ENCODE measurements around the gene HSP90AB1.

Gene HSP90AB1

GRCh38 chr6:44246663-44247337 is at the start of gene HSP90AB1:
Gene HSP90AB1 (plus strand): TSS chr6:44247101. CDS start chr6:44248630, 1,529 bp downstream.
- peak; percentile 84 for DNase-seq

DNA sequence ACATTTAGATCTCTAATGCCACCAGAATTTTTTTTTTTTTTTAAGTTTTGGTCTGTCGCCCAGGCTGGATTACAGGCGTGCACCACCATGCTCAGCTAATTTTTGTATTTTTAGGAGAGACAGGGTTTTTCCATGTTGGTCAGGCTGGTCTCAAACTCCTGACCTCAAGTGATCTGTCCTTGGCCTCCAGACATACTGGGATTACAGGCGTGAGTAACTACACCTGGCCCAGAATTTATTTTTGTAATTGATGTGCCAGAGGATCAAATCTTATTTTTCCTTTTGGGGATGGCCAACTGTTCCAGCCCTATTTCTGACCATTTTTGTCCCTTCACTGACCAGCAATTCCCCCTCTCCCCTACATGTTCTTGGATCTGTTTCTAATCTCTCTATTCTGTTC is 48.2 kb upstream of the HSP90AB1 start:
- DNase-seq, result no peak

DNA sequence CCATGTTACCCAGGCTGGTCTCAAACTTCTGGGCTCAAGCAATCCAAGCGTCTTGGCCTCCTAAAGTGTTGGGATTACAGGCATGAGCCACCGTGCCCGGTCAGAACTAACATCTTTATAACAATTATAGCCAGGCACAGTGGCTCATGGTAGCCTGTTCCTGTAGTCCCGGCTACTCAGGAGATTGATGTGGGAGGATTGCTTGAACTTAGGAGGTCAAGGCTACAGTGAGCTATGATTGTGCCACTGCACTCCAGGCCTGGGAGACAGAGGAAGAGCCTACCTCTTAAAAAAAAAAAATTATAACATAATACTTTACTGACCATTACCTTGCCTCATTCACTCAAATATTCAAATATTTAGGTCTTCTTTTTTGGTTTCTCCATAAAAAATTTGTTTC is 47.0 kb upstream of the HSP90AB1 start:
- DNase-seq, result no peak

- DNase-seq, result no peak
Observed at GRCh38 chr6:44201200-44201599, 45.7 kb upstream of the HSP90AB1 start.

GRCh38 chr6:44201638-44202303 is 45.1 kb upstream of the HSP90AB1 start:
- DNase-seq, result no peak

DNA sequence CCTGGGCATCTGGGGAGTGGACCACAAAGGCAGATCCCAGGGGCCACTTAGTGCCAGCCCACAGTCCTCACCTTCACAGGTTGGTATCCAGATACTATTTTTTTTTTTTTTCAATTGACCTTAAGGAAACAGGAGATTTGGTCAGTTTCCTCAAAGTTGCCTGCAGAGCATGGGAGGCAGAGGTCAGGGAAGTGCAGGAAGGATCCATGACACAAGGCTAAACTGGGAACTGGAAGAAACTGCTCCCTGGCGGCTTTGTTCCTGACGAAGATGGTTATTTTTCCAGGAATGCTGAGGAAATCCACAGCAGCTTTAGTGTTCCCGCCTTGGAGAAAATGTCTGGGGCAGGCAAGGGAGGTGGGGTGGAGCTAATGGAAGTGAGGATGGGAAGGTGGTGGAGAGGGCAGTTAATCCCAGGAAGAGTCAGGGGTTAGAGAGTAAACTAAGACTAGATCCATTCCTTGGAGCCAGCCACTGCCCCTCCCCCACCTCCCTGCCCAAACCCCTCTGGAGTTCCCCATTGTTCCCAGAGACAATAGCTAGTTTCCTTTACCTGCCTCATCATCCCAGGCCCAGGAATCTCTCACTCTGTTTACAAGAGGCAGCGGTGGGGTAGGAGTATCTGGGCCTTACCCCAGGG is 44.4 kb upstream of the HSP90AB1 start:
- DNase-seq, result no peak

- DNase-seq, result no peak
Observed at GRCh38 chr6:44202972-44203750, 43.7 kb upstream of the HSP90AB1 start.

- DNase-seq, result no peak
Observed at GRCh38 chr6:44203955-44204354, 42.9 kb upstream of the HSP90AB1 start.

- DNase-seq, result no peak
Observed at GRCh38 chr6:44207966-44208365, 38.9 kb upstream of the HSP90AB1 start.

- DNase-seq, result no peak
Observed at GRCh38 chr6:44211284-44211683, 35.6 kb upstream of the HSP90AB1 start.

DNA sequence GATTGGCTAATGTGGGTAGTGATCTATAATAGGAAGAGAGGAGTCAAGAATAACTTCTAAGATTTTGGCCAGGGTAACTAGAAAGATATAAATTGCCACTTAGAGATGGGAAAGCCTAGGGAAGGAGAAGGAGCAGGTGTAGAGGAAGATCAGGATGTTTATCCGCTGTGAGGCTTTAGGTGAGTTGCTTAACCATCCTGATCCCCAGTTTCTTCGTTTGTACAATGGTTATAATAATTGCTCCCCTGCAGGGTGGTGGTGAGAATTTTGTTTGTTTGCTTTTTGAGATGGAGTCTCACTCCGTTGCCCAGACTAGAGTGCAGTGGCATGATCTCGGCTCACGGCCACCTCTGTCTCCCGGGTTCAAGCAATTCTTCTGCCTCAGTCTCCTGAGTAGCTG is 32.6 kb upstream of the HSP90AB1 start:
- DNase-seq, result no peak

DNA sequence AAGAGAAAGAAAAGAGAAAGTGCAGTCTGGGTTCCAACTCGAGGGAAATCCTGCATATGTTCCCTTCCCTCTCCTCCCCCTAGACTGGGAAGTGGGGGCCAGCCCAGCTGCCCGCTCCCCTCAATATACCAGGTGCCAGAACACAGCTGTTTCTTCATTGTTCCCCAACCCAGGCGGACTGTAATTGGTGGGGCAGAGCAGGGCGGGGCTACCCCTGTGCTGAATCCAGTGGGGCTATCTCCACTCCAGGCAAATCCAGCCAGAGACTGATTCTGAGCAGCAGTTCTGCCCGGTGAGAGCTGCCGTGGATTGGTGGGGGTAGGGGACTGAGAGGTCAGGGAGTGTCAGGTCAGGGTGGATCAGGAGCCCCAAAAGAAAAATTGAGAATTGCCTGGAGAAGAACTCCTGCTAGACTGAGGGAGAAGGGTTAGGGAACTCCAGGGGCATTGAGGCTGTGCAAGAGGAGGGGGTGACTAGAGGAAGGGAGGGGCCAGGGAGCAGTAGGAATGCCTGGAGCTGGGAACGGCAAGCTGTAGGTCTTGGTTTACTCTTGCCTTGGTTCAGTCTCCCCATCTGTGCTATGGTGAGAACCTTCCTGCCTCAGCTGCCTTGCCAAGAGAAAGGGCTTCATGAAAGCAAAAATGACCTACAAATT is 30.1 kb upstream of the HSP90AB1 start, which contains the start of gene MYMX:
TSS of gene MYMX (plus strand) at position 250 of the 655 bp plus-strand sequence. CDS start 546 bp downstream, outside the sequence.
- DNase-seq, result no peak

DNA sequence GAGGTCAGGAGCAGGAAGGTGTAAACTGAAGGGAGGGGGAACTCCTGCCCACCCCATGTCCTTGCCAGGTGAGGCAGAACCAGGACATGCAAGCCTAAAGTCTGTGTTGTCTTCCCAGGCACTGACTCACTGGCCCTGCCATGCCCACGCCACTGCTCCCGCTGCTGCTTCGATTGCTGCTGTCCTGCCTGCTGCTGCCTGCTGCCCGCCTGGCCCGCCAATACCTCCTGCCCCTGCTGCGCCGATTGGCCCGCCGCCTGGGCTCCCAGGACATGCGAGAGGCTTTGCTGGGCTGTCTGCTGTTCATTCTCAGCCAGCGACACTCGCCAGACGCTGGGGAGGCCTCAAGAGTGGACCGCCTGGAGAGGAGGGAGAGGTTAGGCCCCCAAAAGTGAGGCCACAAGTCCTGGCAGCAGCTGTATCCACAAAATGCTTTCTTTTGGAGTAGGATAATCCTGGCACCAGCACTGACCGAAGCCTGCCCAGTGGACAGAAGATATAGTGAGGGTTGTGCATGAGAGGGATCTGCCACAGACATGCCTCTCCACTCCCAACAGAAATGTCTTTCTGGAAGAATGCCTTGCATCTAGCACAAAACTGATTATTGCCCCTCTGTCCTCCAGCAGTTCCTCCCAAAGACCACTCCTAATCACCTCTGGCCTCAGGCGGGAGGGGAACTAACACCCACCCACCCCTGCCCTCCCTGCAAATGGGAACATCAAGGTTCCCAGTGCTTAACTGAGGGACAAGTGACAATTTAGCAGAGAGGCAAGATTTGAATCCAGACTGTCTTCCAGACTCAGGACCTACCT is 29.4 kb upstream of the HSP90AB1 start:
- DNase-seq, result no peak

DNA sequence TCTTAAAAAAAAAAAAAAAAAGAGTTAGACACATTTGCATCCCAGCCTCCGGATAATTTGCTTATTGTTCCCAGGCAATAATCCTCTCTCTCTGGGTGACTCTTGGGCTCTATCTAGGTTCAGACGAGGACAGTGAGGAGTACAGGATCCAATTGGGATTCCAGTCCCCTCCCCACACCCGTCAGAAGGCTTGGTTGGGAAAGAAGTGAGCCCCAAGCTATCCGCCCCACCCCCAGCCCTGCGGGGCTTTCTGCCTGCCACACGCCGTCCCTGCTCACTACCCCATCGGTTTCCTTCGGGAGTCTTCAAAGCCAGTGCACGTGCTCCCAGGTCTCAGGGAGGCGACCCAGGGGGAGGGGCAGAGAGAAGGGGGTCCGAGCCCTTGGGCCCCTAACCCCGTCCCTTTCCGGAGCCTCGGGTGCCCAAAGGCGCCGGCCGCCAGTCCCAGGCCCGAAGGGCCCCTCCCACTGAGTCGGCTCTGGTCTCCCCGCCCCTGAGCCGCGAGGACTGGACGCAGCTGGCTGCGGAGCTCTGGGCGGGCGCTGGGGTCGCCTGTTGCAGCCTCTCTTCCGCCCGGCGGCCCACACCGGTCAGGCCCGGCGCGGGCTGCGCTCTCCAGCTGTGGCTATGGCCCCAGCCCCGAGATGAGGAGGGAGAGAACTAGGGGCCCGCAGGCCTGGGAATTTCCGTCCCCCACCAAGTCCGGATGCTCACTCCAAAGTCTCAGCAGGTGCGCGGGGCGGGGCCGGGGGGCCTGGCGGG is 27.7 kb upstream of the HSP90AB1 start:
- peak; percentile 31 for DNase-seq

DNA sequence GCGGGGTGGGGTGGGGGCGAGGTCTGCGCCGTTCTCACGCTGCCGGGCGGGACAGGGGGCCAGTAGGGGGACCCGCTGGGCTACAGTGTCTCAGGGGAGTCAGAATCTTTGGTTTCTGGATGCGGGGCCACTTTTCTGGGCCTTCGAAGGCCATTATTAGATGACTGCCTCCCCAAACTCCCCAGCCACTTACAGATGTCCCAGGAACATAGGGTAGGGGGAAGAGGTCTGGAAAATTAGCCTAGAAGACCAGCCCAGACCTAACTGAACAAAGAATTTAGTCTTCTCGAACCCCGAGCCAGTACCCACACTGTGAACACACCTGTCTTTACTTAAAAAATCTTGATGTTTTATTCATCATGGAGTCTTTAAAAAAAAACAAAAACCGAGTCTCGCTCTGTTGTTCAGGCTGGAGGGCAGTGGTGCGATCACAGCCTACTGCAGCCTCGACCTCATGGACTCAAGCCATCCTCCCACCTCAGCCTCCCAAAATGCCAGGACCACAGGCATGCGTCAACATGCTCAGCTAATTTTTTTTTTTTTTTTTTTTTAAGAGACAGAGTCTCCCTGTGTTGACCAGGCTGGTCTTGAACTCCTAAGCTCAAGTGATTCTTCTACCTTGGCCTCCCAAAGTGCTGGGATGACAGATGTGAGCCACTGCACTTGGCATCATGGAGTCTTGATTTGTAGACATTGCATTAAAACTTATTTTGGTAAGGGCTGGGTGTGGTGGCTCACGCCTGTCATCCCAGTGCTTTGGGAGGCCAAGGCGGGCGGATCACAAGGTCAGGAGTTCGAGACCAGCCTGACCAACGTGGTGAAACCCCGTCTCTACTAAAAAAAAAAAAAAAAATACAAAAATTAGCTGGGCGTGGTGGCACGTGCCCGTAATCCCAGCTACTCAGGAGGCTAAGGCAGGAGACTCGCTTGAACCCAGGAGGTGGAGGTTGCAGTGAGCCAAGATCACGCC is 26.8 kb upstream of the HSP90AB1 start:
- no peak for DNase-seq

DNA sequence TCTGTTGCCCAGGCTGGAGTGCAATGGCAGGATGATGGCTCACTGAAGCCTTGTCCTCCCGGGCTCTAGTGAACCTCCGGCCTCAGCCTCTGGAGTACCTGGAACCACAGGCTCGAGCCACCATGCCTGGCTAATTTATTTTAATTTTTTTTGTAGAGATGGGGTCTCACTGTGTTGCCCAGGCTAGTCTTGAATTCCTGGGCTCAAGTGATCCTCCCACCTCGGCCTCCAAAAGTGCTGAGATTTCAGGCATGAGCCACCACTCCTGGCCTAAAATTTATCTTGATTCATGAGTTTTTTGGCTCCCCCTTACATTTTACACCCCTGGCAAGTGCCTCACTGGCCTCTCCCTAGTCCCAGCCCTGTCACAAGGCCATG is 26.0 kb upstream of the HSP90AB1 start:
- no peak for DNase-seq

GRCh38 chr6:44221291-44221960 is 25.5 kb upstream of the HSP90AB1 start:
- DNase-seq, result peak; percentile 82

DNA sequence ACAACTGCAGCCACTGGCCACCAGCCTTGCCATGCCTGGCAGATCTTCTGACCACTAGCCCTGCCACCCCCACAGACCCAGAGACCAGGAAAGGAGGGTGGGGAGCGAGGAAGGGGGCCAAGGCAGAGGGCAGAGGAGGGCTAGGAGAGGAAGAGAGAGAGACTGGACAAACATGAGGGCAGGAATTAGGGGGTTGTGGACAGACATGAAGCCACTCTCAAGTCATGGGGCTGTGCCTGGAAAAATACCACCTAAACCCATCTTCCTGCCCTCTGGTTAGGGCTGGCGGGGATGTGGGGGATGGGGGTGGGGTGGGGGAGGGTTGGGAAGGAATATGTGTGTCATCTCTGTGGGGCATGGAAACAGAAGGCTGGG is 25.0 kb upstream of the HSP90AB1 start:
- DNase-seq, result no peak
